Endometrial microvascular endothelial cells (primary cell): ENCODE measurements around the gene MAGEC3. TPM values are rescaled to one million over a fixed set of nuclear protein-coding genes. Genes with fewer than 3 reads are reported as not detected.

ENCODE experiments used
- in situ Hi-C: cut with HindIII; loops from 2 replicates; pipeline ENCODE4 v1.10.0; 2017; ENCODE audit warnings: low sequenced_read_pairs, low pct_unique_long_range_greater_than_20kb; ENCODE audit errors: inconsistent ontology term
- total RNA-seq: library from RNA; depleted of rRNA; stranded (reverse); fragments of >200 nt; gene quantifications from one replicate; pipeline ENCODE4 v1.2.3, GENCODE V29; 2015; ENCODE audit errors: inconsistent ontology term

Gene MAGEC3
- total RNA-seq, 1 donor from 2014 or later: not detected

- in situ Hi-C loops: no loop called here
Measured at GRCh38 chrX:141936080-141936479, 98.0 kb downstream of the MAGEC3 start.

- in situ Hi-C loops: no loop called here
Measured at GRCh38 chrX:141941234-141941633, 103.1 kb downstream of the MAGEC3 start.

GRCh38 chrX:141945426-141945825 is 107.3 kb downstream of the MAGEC3 start:
- in situ Hi-C loops: no loop called here

- in situ Hi-C loops: no loop called here
Measured at GRCh38 chrX:141947350-141947749, 109.2 kb downstream of the MAGEC3 start.

Other genes with a start within 250 kb of the MAGEC3 start
- not detected for gene SPANXA2, start 248.6 kb upstream of the MAGEC3 start, total RNA-seq
- not detected for gene SPANXD, start 139.6 kb upstream of the MAGEC3 start, total RNA-seq
- gene MAGEC1, start 65.6 kb downstream of the MAGEC3 start, total RNA-seq: not detected